ENCODE results near the gene SIPA1L3.

The SIPA1L3 gene

DNA sequence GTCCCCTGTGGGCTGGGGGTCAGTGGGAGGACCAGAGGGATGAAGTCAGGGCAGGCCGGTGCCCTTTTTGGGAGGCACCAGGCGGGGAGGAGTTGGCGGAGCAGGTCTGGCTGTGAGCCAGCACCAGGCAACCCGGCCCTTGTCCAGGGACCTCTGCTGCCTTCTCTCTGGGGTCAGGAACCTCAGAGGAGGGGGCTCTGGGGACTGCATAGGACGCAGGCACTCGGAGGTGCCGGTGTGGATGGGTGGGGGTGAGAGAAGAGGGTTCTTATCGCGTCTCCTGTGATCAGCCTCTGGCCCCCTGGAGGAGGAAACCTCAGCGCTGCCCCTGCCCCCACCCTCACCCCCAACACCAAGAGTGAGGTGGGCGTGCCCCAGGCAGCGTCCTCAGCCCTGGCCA, 300.5 kb downstream of the SIPA1L3 start:
- H3K27ac ChIP-seq = peak overlapping the region; percentile 98
- POLR2A ChIA-PET (ENCODE audit: low non-redundant PET) = no interaction called here
- no peak for DNase-seq (ENCODE audit: low spot score)
- TF ChIP-seq, protein P1, sequence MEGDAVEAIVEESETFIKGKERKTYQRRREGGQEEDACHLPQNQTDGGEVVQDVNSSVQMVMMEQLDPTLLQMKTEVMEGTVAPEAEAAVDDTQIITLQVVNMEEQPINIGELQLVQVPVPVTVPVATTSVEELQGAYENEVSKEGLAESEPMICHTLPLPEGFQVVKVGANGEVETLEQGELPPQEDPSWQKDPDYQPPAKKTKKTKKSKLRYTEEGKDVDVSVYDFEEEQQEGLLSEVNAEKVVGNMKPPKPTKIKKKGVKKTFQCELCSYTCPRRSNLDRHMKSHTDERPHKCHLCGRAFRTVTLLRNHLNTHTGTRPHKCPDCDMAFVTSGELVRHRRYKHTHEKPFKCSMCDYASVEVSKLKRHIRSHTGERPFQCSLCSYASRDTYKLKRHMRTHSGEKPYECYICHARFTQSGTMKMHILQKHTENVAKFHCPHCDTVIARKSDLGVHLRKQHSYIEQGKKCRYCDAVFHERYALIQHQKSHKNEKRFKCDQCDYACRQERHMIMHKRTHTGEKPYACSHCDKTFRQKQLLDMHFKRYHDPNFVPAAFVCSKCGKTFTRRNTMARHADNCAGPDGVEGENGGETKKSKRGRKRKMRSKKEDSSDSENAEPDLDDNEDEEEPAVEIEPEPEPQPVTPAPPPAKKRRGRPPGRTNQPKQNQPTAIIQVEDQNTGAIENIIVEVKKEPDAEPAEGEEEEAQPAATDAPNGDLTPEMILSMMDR (conservative IDR thresholded peaks at IDR 0.05; ENCODE audit: low read depth) = no peak
- CTCF ChIA-PET = no interaction called here

DNA sequence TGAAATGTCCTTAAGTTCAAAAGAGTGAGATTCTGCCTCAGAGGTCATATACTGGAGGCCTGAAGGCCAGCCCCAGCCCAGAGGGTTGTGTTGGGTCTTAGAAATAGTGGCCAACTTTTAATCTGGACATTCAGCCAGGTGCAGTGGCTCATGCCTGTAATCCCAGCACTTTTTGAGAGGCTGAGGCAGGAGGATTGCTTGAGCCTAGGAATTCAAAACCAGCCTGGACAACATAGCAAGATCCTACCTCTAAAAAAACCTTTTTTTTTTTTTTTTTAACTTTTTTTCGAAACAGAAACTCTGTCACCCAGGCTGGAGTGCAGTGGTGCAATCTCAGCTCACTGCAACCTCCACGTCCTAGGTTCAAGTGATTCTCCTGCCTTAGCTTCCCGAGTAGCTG, 301.6 kb downstream of the SIPA1L3 start:
- ChIA-PET CTCF (interaction anchor here (1.3 kb wide), 1 partner anchor 66 kb away, joined by 5 read pairs; no protein-coding TSS in a partner anchor), POLR2A (ENCODE audit: low non-redundant PET) (no interaction called here)
- peak overlapping the region; percentile 98 for H3K27ac ChIP-seq
- TF ChIP-seq, protein P1 (conservative IDR thresholded peaks at IDR 0.05; ENCODE audit: low read depth) = no peak
- DNase-seq (ENCODE audit: low spot score) = no peak

DNA sequence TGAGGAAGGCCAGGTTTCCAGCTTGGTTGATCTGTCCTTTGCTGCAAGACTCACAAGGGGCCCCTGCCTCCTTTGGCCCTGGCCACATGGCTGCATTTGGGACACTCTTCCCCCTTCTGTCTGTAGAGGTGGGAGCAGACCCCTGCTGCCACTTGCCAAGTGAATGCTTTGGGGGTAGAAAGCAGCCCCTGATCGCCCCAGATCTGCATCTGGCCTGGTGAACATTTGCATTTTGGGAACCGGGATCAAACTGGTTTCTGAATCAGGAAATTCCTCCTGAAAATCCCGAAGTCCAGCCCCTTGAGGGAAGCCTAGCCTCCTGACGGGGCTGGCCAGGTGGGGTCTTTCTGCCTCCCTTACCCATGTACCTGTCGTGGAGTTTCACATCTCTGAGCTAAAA, 302.1 kb downstream of the SIPA1L3 start:
- DNase-seq (ENCODE audit: low spot score) = no peak
- POLR2A ChIA-PET (ENCODE audit: low non-redundant PET) = no interaction called here
- H3K27ac ChIP-seq = peak overlapping the region; percentile 98
- TF ChIP-seq, protein P1 (conservative IDR thresholded peaks at IDR 0.05; ENCODE audit: low read depth) = no peak
- CTCF ChIA-PET = interaction anchor here (0.9 to 1.3 kb wide), 2 partner anchors 67 to 307 kb away, joined by 5 to 7 read pairs; no protein-coding TSS in a partner anchor

DNA sequence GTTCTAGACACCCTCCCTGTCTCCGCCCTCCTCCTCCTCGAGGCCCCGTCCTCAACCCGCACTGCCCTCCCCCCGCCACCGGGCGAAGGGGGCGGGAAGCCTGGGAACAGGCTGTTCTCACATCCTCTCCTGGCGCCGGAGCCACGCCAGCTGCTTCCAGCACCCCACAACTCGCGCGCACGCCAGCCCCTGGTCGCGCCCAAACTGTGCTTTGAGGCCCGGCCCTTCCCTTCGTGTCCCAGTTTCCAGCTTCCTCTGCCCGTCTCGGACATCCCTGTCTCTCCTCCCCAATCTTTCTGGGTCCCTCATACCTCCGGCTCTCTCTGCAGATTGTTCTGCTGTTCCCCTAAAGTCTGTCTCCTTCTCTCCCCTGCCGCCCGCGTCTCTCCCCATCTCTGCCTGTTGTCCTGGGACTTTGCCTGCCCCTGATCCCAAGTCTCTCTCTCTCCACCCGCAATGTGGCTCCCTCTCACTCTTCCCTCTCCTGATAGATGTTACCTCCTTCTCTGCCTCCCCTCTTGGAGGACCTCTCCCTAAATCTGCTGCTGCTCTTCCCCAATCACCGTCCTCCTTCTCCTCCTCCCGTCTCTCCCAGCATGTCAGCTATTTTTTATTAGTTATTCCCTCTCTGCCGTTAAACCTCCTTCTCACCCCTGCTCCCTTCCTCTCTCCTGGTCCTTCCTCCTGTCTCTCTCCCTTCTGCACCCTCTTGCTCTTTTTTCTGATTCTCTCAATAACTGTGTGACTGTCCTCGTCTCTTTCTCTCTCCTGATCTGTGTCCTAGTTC, 302.9 kb downstream of the SIPA1L3 start:
- TF ChIP-seq, protein P1 (conservative IDR thresholded peaks at IDR 0.05; ENCODE audit: low read depth) = no peak
- no peak for DNase-seq (ENCODE audit: low spot score)
- H3K27ac ChIP-seq = peak overlapping the region; percentile 98
- ChIA-PET POLR2A (ENCODE audit: low non-redundant PET) (no interaction called here), CTCF (interaction anchor here (0.7 to 1.3 kb wide), 3 partner anchors 57 to 307 kb away, joined by 3 to 7 read pairs (median 5); no protein-coding TSS in a partner anchor)

DNA sequence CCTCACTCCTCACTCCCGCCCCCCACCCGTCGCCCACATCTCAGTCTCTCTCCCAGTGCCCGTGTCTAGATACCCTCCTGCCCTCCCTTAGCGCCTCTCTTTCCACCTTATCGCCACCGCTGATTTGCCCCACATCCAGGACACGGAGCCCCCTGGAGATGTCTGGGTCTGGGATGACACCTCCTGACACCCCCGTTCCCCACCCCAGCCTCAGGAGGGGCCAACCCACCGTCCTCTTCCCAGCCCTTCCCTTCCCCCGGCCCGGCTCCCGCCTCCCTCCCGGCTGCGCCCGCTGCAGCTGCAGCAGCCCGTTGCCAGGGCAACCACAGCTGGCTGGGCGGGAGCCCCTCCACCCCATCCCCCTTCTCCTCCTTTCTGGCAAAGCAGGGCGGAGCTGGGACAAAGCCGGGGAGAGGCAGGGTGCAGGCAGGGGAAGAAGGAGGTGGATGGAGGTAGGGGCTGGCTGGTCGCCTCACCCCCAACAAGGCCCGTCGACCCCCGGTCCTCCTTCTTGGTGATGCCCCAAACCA, 303.5 kb downstream of the SIPA1L3 start:
- CTCF ChIA-PET = interaction anchor here (0.7 kb wide), 1 partner anchor 58 kb away, joined by 3 read pairs; no protein-coding TSS in a partner anchor
- peak overlapping the region; percentile 98 for H3K27ac ChIP-seq
- TF ChIP-seq, protein P1 (conservative IDR thresholded peaks at IDR 0.05; ENCODE audit: low read depth) = no peak
- POLR2A ChIA-PET (ENCODE audit: low non-redundant PET) = no interaction called here
- no peak for DNase-seq (ENCODE audit: low spot score)

DNA sequence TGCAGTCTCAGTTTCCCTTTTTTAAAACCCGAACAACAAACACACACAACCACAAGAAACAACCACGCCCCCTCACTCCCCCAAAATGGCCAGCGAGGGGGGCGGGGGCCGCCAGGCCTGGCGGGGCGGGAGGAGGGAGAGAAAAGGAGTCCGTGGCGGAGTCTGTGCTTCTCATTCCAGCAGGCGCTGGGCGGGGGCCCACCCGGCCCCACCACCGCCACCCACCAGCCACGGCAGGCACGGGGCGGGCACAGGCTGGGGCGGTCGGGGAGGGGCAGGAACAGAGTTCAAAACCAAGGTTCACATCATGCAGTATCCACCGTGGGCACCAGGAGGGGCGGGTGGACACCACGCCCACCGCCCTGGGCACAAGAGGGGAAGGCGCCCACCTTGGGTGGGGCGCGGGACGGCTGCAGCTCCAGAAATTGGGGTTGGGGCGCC, 304.2 kb downstream of the SIPA1L3 start:
- TF ChIP-seq, protein P1 (conservative IDR thresholded peaks at IDR 0.05; ENCODE audit: low read depth) = no peak
- peak overlapping the region; percentile 98 for H3K27ac ChIP-seq
- CTCF ChIA-PET = interaction anchor here (0.6 kb wide), 1 partner anchor 10 kb away, joined by 6 read pairs; no protein-coding TSS in a partner anchor
- DNase-seq (ENCODE audit: low spot score) = no peak
- POLR2A ChIA-PET (ENCODE audit: low non-redundant PET) = no interaction called here

Measured in RWPE1 (cell line).